H9 (cell line): ENCODE data around the gene EPHB2. TPM values are rescaled to one million over a fixed set of nuclear protein-coding genes. Genes with fewer than 3 reads are reported as not detected.

ENCODE experiments used
- DNase-seq: peaks from one replicate; pipeline ENCODE4 v3.0.0-alpha.2; 2017
- H2AFZ ChIP-seq: one replicate; pipeline ENCODE4 v1.6.1; 2013; ENCODE audit warnings: mild to moderate bottlenecking, low read length, control low read depth, moderate library complexity
- H2AK5ac ChIP-seq: 2 replicates; pipeline ENCODE4 v1.6.1; 2013; ENCODE audit warnings: low read length, control low read depth, mixed read lengths; ENCODE audit not compliant: insufficient read length
- H2BK120ac ChIP-seq: one replicate; pipeline ENCODE4 v1.6.1; 2013; ENCODE audit warnings: low read depth, mild to moderate bottlenecking, low read length, control low read depth, inconsistent platforms; ENCODE audit not compliant: poor library complexity, severe bottlenecking
- H2BK12ac ChIP-seq: 2 replicates; pipeline ENCODE4 v1.6.1; 2013; ENCODE audit warnings: low read length, control low read depth, mixed read lengths, low read depth; ENCODE audit not compliant: insufficient read length
- H2BK15ac ChIP-seq: 2 replicates; pipeline ENCODE4 v1.6.1; 2013; ENCODE audit warnings: low read depth, low read length, control low read depth
- H2BK20ac ChIP-seq: one replicate; pipeline ENCODE4 v1.6.1; 2013; ENCODE audit warnings: low read depth, mild to moderate bottlenecking, low read length, control low read depth, inconsistent platforms; ENCODE audit not compliant: poor library complexity, severe bottlenecking
- H2BK5ac ChIP-seq: 2 replicates; pipeline ENCODE4 v1.6.1; 2013; ENCODE audit warnings: low read length, control low read depth, mixed read lengths; ENCODE audit not compliant: insufficient read length
- H3K14ac ChIP-seq: 2 replicates; pipeline ENCODE4 v1.6.1; 2013; ENCODE audit warnings: low read length, control low read depth; ENCODE audit not compliant: insufficient read depth
- H3K18ac ChIP-seq: 2 replicates; pipeline ENCODE4 v1.6.1; 2013; ENCODE audit warnings: low read depth, mild to moderate bottlenecking, mixed read lengths, low read length, control low read depth; ENCODE audit not compliant: insufficient read length
- H3K23ac ChIP-seq: 2 replicates; pipeline ENCODE4 v1.6.1; 2013; ENCODE audit warnings: low read length, control low read depth, mixed read lengths, low read depth; ENCODE audit not compliant: insufficient read length
- H3K23me2 ChIP-seq: 2 replicates; pipeline ENCODE4 v1.6.1; 2013; ENCODE audit warnings: low read depth, mild to moderate bottlenecking, mixed read lengths, low read length, control low read depth; ENCODE audit not compliant: insufficient read length, poor library complexity, severe bottlenecking
- H3K27ac ChIP-seq: 2 replicates; pipeline ENCODE4 v1.5.1; 2013; ENCODE audit warnings: low read length, control low read depth, mixed read lengths, low read depth; ENCODE audit not compliant: insufficient read length
- H3K27me3 ChIP-seq: 2 replicates; pipeline ENCODE4 v1.6.1; 2013; ENCODE audit warnings: low read length, control low read depth, inconsistent platforms; ENCODE audit not compliant: insufficient read depth
- H3K4ac ChIP-seq: 2 replicates; pipeline ENCODE4 v1.6.1; 2013; ENCODE audit warnings: low read depth, mild to moderate bottlenecking, control low read depth, inconsistent platforms, low read length, moderate library complexity
- H3K4me1 ChIP-seq: 2 replicates; pipeline ENCODE4 v1.6.1; 2013; ENCODE audit warnings: low read length, control low read depth, inconsistent platforms; ENCODE audit not compliant: insufficient read depth
- H3K4me2 ChIP-seq: 2 replicates; pipeline ENCODE4 v1.6.1; 2013; ENCODE audit warnings: low read length, control low read depth, mixed read lengths; ENCODE audit not compliant: insufficient read length, insufficient read depth
- H3K56ac ChIP-seq: 2 replicates; pipeline ENCODE4 v1.6.1; 2013; ENCODE audit warnings: low read depth, mild to moderate bottlenecking, mixed read lengths, low read length, control low read depth; ENCODE audit not compliant: insufficient read length
- H3K79me1 ChIP-seq: 2 replicates; pipeline ENCODE4 v1.6.1; 2013; ENCODE audit warnings: low read depth, mild to moderate bottlenecking, moderate library complexity, low read length, control low read depth, inconsistent platforms; ENCODE audit not compliant: insufficient read depth, poor library complexity, severe bottlenecking
- H3K79me2 ChIP-seq: 2 replicates; pipeline ENCODE4 v1.6.1; 2013; ENCODE audit warnings: low read length, control low read depth, inconsistent platforms; ENCODE audit not compliant: insufficient read depth
- H3K9ac ChIP-seq: 2 replicates; pipeline ENCODE4 v1.6.1; 2013; ENCODE audit warnings: low read length, control low read depth, mixed read lengths; ENCODE audit not compliant: insufficient read length; ENCODE audit errors: extremely low read depth
- H3K9me3 ChIP-seq: one replicate; pipeline ENCODE4 v1.6.1; 2013; ENCODE audit warnings: low read depth, low read length, inconsistent platforms; ENCODE audit not compliant: control insufficient read depth
- H3T11ph ChIP-seq: one replicate; pipeline ENCODE4 v1.6.1; 2013; ENCODE audit warnings: mild to moderate bottlenecking, low read length, control low read depth, inconsistent platforms
- H4K20me1 ChIP-seq: one replicate; pipeline ENCODE4 v1.6.1; 2013; ENCODE audit not compliant: control insufficient read depth, insufficient read length, insufficient read depth
- H4K5ac ChIP-seq: 2 replicates; pipeline ENCODE4 v1.6.1; 2013; ENCODE audit warnings: low read depth, mild to moderate bottlenecking, mixed read lengths, low read length, control low read depth; ENCODE audit not compliant: insufficient read length
- H4K8ac ChIP-seq: replicated peaks from 2 replicates; pipeline ENCODE4 v1.6.1; 2013; ENCODE audit warnings: low read length, control low read depth, mixed read lengths, low read depth; ENCODE audit not compliant: insufficient read length
- H4K91ac ChIP-seq: 2 replicates; pipeline ENCODE4 v1.6.1; 2013; ENCODE audit warnings: low read depth, mild to moderate bottlenecking, moderate library complexity, mixed read lengths, low read length, control low read depth; ENCODE audit not compliant: insufficient read length
- H3K27ac Mint-ChIP-seq, 3 experiments: 2 replicates in 2 of 3; 3 replicates in 1 of 3; pipeline ENCODE4 v1.8.0; 2020 to 2021; ENCODE audit warnings: mixed read lengths in 3 of 3, mild to moderate bottlenecking in 1 of 3, moderate library complexity in 1 of 3
- H3K27me3 Mint-ChIP-seq: 2 replicates; pipeline ENCODE4 v1.8.0; 2021; ENCODE audit warnings: low read depth, mild to moderate bottlenecking, moderate library complexity, mixed read lengths
- H3K36me3 Mint-ChIP-seq, 3 experiments: 2 replicates in 2 of 3; 3 replicates in 1 of 3; pipeline ENCODE4 v1.8.0; 2020 to 2021; ENCODE audit warnings: low read depth in 3 of 3, mixed read lengths in 3 of 3; ENCODE audit not compliant: insufficient read depth in 1 of 3
- H3K4me1 Mint-ChIP-seq, 2 experiments: 2 replicates each; pipeline ENCODE4 v1.8.0; 2020; ENCODE audit warnings: mixed read lengths in 2 of 2
- H3K4me3 Mint-ChIP-seq, 2 experiments: 2 replicates in 1 of 2; 3 replicates in 1 of 2; pipeline ENCODE4 v1.8.0; 2020 to 2021; ENCODE audit warnings: mild to moderate bottlenecking in 2 of 2, mixed read lengths in 2 of 2, moderate library complexity in 1 of 2
- H3K9me3 Mint-ChIP-seq, 2 experiments: 2 replicates in 1 of 2; 3 replicates in 1 of 2; pipeline ENCODE4 v1.8.0; 2020; ENCODE audit warnings: mild to moderate bottlenecking in 2 of 2, mixed read lengths in 2 of 2, moderate library complexity in 1 of 2
- CTCF ChIP-seq: fragments of 200-600 bp; sonication (generic); conservative IDR thresholded peaks from 3 replicates; pipeline ENCODE4 v1.8.0; 2021; ENCODE audit warnings: antibody characterized with exemption, mild to moderate bottlenecking
- WGBS: extraction: QIAGEN DNeasy Blood & Tissue Kit; methylation state at CpG from one replicate; pipeline ENCODE4 v1.1.7; 2013; ENCODE audit warnings: missing lambda C conversion rate, low lambda C conversion rate, mixed read lengths; ENCODE audit not compliant: insufficient read length; ENCODE audit errors: extremely low coverage; 5-methylcytosine and 5-hydroxymethylcytosine counted together
- total RNA-seq: library from RNA; stranded (reverse); gene quantifications from 2 replicates; pipeline ENCODE4 v1.2.1, GENCODE V29; 2021

The EPHB2 gene
- total RNA-seq, 1 experiment from 2014 or later = 9.5 TPM

GRCh38 chr1:22784737-22785136, 74.1 kb downstream of the EPHB2 start:
- no CpG with 5 or more reads among the region's 27 CpGs for WGBS
- no peak overlapping the region for H4K8ac ChIP-seq
- no peaks in the 10 kb centered on the region for H3K36me3 Mint-ChIP-seq

More at GRCh38 chr1:22784737-22785136, 74.1 kb downstream of the EPHB2 start:
- H2AK5ac ChIP-seq = no peak overlapping the region
- H2BK5ac ChIP-seq = no peak overlapping the region
- H3K27ac ChIP-seq = no peak overlapping the region
- no peaks in the 10 kb centered on the region for H3K79me2 ChIP-seq
- Mint-ChIP-seq H3K27me3 (no peaks in the 10 kb centered on the region), H3K4me3 (no peak overlapping the region), H3K9me3 (no peaks in the 10 kb centered on the region), H3K27ac (no peak overlapping the region), H3K4me1 (peaks cover 19 to 52% of the 10 kb centered on the region in 2 experiments)
- no peaks in the 10 kb centered on the region for H3K79me1 ChIP-seq
- TF ChIP-seq CTCF = no peak
- H4K91ac ChIP-seq = no peak overlapping the region
- no peaks in the 10 kb centered on the region for H3K9me3 ChIP-seq
- H2BK120ac ChIP-seq = no peak overlapping the region
- no peak overlapping the region for H4K5ac ChIP-seq
- H3K56ac ChIP-seq = no peak overlapping the region
- H3K4ac ChIP-seq = no peak overlapping the region
- H2BK20ac ChIP-seq = no peak overlapping the region
- DNase-seq = no peak
- peaks cover 3% of the 10 kb centered on the region; the same call in 1 of the 2 replicates for H3K4me1 ChIP-seq
- no peak overlapping the region for H2BK12ac ChIP-seq
- H3K23me2 ChIP-seq = no peaks in the 10 kb centered on the region
- H3K4me2 ChIP-seq = no peak overlapping the region
- H3T11ph ChIP-seq = no peak overlapping the region
- no peaks in the 10 kb centered on the region for H4K20me1 ChIP-seq
- H3K9ac ChIP-seq = no peak overlapping the region
- H3K14ac ChIP-seq = no peak overlapping the region
- no peaks in the 10 kb centered on the region for H3K27me3 ChIP-seq
- H2AFZ ChIP-seq = no peak overlapping the region
- H3K18ac ChIP-seq = no peak overlapping the region
- H3K23ac ChIP-seq = no peak overlapping the region
- H2BK15ac ChIP-seq = no peak overlapping the region
